Left lobe of liver (tissue), 2 donors: ENCODE results near the gene SLA2. TPM values are rescaled to one million over a fixed set of nuclear protein-coding genes. Genes with fewer than 3 reads are reported as not detected.
"Not testable (repeated sequence)": the region's sequence is repeated elsewhere in the genome, so short reads cannot be mapped to it uniquely, and the experiment has no call there.

ENCODE experiments used
- ATAC-seq: fragments of 200-7000 bp; cut with Tn5 transposase; one replicate; pipeline ENCODE4 v1.9.1; 2020; ENCODE audit warnings: mild to moderate bottlenecking, moderate library complexity
- DNase-seq: peaks from one replicate; pipeline ENCODE4 v3.0.0-alpha.2; 2020; ENCODE audit warnings: low spot score
- total RNA-seq: library from RNA; stranded (reverse); gene quantifications from one replicate; pipeline ENCODE4 v1.2.1, GENCODE V29; 2021
- donor health status: DM: no; HTN: no; CAD: no; lungs with moderate emphysema.
- donor health status: DM: no; HTN: yes; CAD: no.

SLA2 gene
- total RNA-seq, 1 donor from 2014 or later = 0.30 TPM

GRCh38 chr20:36646678-36647077 is 682 bp upstream of the SLA2 start:
- no peak for DNase-seq
- ATAC-seq = no peak

- ATAC-seq = no peak
- no peak for DNase-seq
These were observed 643 bp downstream of the SLA2 start for GRCh38 chr20:36645353-36645752.

- DNase-seq (no peak), ATAC-seq (no peak)
These were observed 1.3 kb downstream of the SLA2 start for GRCh38 chr20:36644706-36645095.

GRCh38 chr20:36644032-36644705 is 1.8 kb downstream of the SLA2 start:
- DNase-seq (no peak), ATAC-seq (no peak)

- DNase-seq (no peak), ATAC-seq (no peak)
These were observed 3.9 kb downstream of the SLA2 start for GRCh38 chr20:36642136-36642535.

GRCh38 chr20:36641506-36641843 is 4.5 kb downstream of the SLA2 start:
- ATAC-seq (no peak), DNase-seq (no peak)

GRCh38 chr20:36638876-36639400 is 7.1 kb downstream of the SLA2 start:
- not testable (repeated sequence) for ATAC-seq, DNase-seq

GRCh38 chr20:36634342-36634741 is 11.7 kb downstream of the SLA2 start:
- DNase-seq = no peak
- no peak for ATAC-seq

GRCh38 chr20:36633285-36633772 is 12.7 kb downstream of the SLA2 start:
- ATAC-seq (no peak), DNase-seq (no peak)

- ATAC-seq = no peak
- DNase-seq = no peak
These were observed 13.3 kb downstream of the SLA2 start for GRCh38 chr20:36632487-36633284.

- no peak for DNase-seq
- ATAC-seq = no peak
These were observed 13.9 kb downstream of the SLA2 start for GRCh38 chr20:36632147-36632486.

- DNase-seq (no peak), ATAC-seq (no peak)
These were observed 14.3 kb downstream of the SLA2 start for GRCh38 chr20:36631646-36632045.

GRCh38 chr20:36629719-36630681 is 16.0 kb downstream of the SLA2 start:
- no peak for DNase-seq
- ATAC-seq = no peak

- ATAC-seq (no peak), DNase-seq (no peak)
These were observed 17.9 kb downstream of the SLA2 start for GRCh38 chr20:36628076-36628475.

GRCh38 chr20:36624944-36625324 is 21.1 kb downstream of the SLA2 start:
- DNase-seq = no peak

GRCh38 chr20:36624068-36624943 is 21.7 kb downstream of the SLA2 start:
- ATAC-seq (peak; percentile 84), DNase-seq (no peak)

More at GRCh38 chr20:36624944-36625324, 21.1 kb downstream of the SLA2 start:
- no peak for ATAC-seq

GRCh38 chr20:36623444-36623843 is 22.6 kb downstream of the SLA2 start:
- no peak for DNase-seq
- peak; percentile 15 for ATAC-seq

GRCh38 chr20:36620917-36621316 is 25.1 kb downstream of the SLA2 start:
- ATAC-seq (no peak), DNase-seq (no peak)

GRCh38 chr20:36614781-36615557 is 31.0 kb downstream of the SLA2 start:
- no peak for DNase-seq
- peak; percentile 7 for ATAC-seq
